ENCODE results near the gene HLA-DPA1. TPM values are rescaled to one million over a fixed set of nuclear protein-coding genes. Genes with fewer than 3 reads are reported as not detected.
"Not testable (repeated sequence)": the region's sequence is repeated elsewhere in the genome, so short reads cannot be mapped to it uniquely, and the experiment has no call there.

The HLA-DPA1 gene
- total RNA-seq, 2 donors from 2014 or later, result 141 to 148 TPM

GRCh38 chr6:33070909-33071308 lies 2.5 kb downstream of the HLA-DPA1 start:
- no peaks in the 10 kb centered on the region for H3K4me1 ChIP-seq (ENCODE audit: control insufficient read depth in 1 of 2, low read depth in 2 of 2)
- ATAC-seq (ENCODE audit: insufficient number of reproducible peaks, low FRiP score, low read depth), result no peak
- no peak overlapping the region for H3K27ac ChIP-seq
- H3K9me3 ChIP-seq, result no peaks in the 10 kb centered on the region
- TF ChIP-seq CTCF (IDR thresholded peaks at IDR 0.05), result no peak
- no peaks in the 10 kb centered on the region for H3K27me3 ChIP-seq (replicated peaks; ENCODE audit: insufficient read depth)
- no peaks in the 10 kb centered on the region for H3K36me3 ChIP-seq
- no peak for DNase-seq (ENCODE audit: low spot score)
- H3K4me3 ChIP-seq, result no peak overlapping the region

- ATAC-seq (ENCODE audit: insufficient number of reproducible peaks, low FRiP score, low read depth) (no peak), DNase-seq (ENCODE audit: low spot score) (no peak)
- no peak for TF ChIP-seq CTCF (IDR thresholded peaks at IDR 0.05)
- Histone ChIP-seq H3K9me3 (no peaks in the 10 kb centered on the region), H3K36me3 (no peaks in the 10 kb centered on the region), H3K4me1 (ENCODE audit: control insufficient read depth in 1 of 2, low read depth in 2 of 2) (no peaks in the 10 kb centered on the region), H3K4me3 (no peak overlapping the region), H3K27me3 (replicated peaks; ENCODE audit: insufficient read depth) (no peaks in the 10 kb centered on the region), H3K27ac (no peak overlapping the region)
Observed at GRCh38 chr6:33069021-33069738, 4.3 kb downstream of the HLA-DPA1 start.

DNA sequence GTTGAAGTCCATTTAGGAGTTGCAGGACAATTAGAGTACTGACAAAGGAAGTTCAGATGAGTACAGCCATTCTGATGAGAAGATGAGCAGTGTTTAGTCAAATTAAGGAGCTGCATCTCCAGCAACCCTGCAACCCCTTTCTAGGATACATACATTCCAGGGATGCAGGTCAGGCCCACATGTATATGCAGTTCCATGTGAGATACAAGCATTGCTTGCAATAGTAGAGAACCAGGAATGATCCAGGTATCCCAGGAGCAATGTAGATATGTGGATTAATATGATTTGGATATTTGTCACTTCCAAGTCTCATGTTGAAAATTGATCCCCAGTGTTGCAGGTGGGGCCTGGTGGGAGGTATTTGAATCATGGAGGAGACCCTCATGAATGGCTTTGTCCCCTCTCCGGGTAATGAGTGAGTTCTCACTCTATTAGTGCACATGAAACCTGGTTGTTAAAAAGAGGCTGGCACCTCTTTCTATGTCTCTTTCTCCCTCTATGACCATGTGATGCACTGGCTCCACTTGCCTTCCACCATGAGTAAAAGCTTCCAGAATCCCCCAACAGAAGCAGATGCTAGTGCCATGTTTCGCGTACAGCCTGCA lies 6.4 kb downstream of the HLA-DPA1 start:
- no peak for DNase-seq (ENCODE audit: low spot score)
- Histone ChIP-seq H3K9me3 (no peaks in the 10 kb centered on the region), H3K27me3 (replicated peaks; ENCODE audit: insufficient read depth) (no peaks in the 10 kb centered on the region), H3K27ac (no peak overlapping the region), H3K36me3 (no peaks in the 10 kb centered on the region), H3K4me1 (ENCODE audit: control insufficient read depth in 1 of 2, low read depth in 2 of 2) (no peaks in the 10 kb centered on the region), H3K4me3 (no peak overlapping the region)
- TF ChIP-seq CTCF (IDR thresholded peaks at IDR 0.05), result no peak
- no peak for ATAC-seq (ENCODE audit: insufficient number of reproducible peaks, low FRiP score, low read depth)

DNA sequence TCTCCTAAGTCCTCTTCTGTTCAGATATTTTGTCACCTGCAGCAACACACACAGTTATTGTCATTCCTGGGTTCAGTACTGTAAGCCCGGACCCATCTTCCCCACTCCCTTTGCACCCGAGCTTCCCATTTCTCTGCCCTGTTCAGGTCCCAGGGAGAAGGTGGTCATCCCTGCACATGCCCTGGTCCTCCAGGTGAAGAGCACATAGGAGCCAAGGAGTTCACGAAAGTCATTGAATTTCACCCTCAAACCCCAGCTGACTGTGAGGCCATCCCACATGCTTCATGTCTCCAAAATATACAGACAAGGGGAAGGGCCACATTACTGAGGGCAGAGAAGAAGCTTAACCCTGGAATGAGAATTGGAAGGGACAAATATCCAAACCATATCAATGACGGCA lies 8.1 kb downstream of the HLA-DPA1 start:
- Histone ChIP-seq H3K27me3 (replicated peaks; ENCODE audit: insufficient read depth) (no peaks in the 10 kb centered on the region), H3K36me3 (no peaks in the 10 kb centered on the region), H3K4me1 (ENCODE audit: control insufficient read depth in 1 of 2, low read depth in 2 of 2) (no peaks in the 10 kb centered on the region), H3K4me3 (no peak overlapping the region), H3K27ac (no peak overlapping the region), H3K9me3 (no peaks in the 10 kb centered on the region)
- DNase-seq (ENCODE audit: low spot score), result no peak
- ATAC-seq (ENCODE audit: insufficient number of reproducible peaks, low FRiP score, low read depth), result no peak
- TF ChIP-seq CTCF (IDR thresholded peaks at IDR 0.05), result no peak

DNA sequence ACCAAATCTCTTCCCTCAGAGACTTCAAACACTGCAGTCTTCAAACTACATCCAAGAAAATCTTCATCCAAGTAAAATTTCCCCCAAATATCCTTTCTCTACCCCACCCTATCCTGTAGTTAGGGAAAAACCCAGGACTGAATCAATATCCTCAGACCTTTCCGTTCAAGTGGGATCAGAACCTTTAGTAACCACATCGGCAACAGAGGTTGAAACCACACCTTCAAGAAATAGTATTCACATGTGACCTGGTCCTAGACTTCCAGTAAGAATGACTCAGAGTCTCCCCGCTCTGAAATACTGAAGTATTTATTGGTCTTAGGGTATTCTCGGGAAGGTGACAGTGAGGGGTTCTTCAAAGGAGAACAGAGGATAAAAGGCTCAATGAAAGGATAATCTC lies 8.7 kb downstream of the HLA-DPA1 start:
- H3K27me3 ChIP-seq (replicated peaks; ENCODE audit: insufficient read depth), result no peaks in the 10 kb centered on the region
- no peaks in the 10 kb centered on the region for H3K9me3 ChIP-seq
- ATAC-seq (ENCODE audit: insufficient number of reproducible peaks, low FRiP score, low read depth) (no peak), DNase-seq (ENCODE audit: low spot score) (no peak)
- no peak overlapping the region for H3K27ac ChIP-seq
- H3K36me3 ChIP-seq, result no peaks in the 10 kb centered on the region
- H3K4me1 ChIP-seq (ENCODE audit: control insufficient read depth in 1 of 2, low read depth in 2 of 2), result no peaks in the 10 kb centered on the region
- TF ChIP-seq CTCF (IDR thresholded peaks at IDR 0.05), result no peak
- no peak overlapping the region for H3K4me3 ChIP-seq

DNA sequence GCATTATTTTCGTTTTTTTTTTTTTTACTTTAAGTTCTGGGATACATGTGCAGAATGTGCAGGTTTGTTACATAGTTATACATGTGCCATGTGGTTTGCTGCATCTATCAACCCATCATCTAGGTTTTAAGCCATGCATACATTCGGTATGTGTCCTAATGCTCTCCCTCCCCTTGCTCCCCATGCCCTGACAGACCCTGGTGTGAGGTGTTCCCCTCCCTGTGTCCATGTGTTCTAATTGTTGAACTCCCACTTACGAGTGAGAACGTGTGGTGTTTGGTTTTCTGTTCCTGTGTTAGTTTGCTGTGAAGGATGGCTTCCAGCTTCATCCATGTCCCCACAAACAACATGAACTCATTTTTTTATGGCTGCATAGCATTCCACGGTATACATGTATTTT lies 10.0 kb downstream of the HLA-DPA1 start:
- not testable (repeated sequence) for H3K27me3 ChIP-seq (replicated peaks; ENCODE audit: insufficient read depth)

More for the DNA sequence above, 10.0 kb downstream of the HLA-DPA1 start:
- not testable (repeated sequence) for DNase-seq (ENCODE audit: low spot score); H3K36me3 ChIP-seq; H3K4me1 ChIP-seq (ENCODE audit: control insufficient read depth in 1 of 2, low read depth in 2 of 2); H3K27ac ChIP-seq; H3K9me3 ChIP-seq; H3K4me3 ChIP-seq; ATAC-seq (ENCODE audit: insufficient number of reproducible peaks, low FRiP score, low read depth)
